H1 (cell line): ENCODE data around the gene NOS1AP. TPM values are rescaled to one million over a fixed set of nuclear protein-coding genes. Genes with fewer than 3 reads are reported as not detected.

Source experiments
- CTCF ChIA-PET: fragments of 300-600 bp; sonication (Branson Sonifier 250); formaldehyde crosslinking; loops from one replicate; lab custom pipeline; 2021; ENCODE audit not compliant: partially characterized antibody; lab: Charles Lee
- POLR2A ChIA-PET: fragments of 300-600 bp; sonication (Branson Sonifier 250); formaldehyde crosslinking; loops from one replicate; lab custom pipeline; 2021; ENCODE audit warnings: inconsistent platforms; ENCODE audit not compliant: partially characterized antibody; lab: Charles Lee
- DNase-seq, 2 experiments: peaks; one replicate each; pipeline versions ENCODE4 v3.0.0 to v3.0.0-alpha.2; 2010 to 2022; ENCODE audit warnings: low spot score in 2 of 2, low read depth in 1 of 2, mixed read lengths in 1 of 2
- FAIRE-seq: peaks from 2 replicates; lab custom pipeline; 2011; peaks lifted over from hg19 to GRCh38; lab: Jason Lieb, UNC
- H2AFZ ChIP-seq: 2 replicates; pipeline ENCODE4 v1.8.1; 2012; ENCODE audit warnings: low read length, inconsistent platforms
- H2AK5ac ChIP-seq: 2 replicates; pipeline ENCODE4 v1.6.1; 2013; ENCODE audit warnings: low read depth, low read length
- H2BK120ac ChIP-seq: replicated peaks from 2 replicates; pipeline ENCODE3; 2013; ENCODE audit warnings: low read depth, low read length, inconsistent platforms
- H2BK12ac ChIP-seq: 2 replicates; pipeline ENCODE4 v1.6.1; 2013; ENCODE audit warnings: low read depth, low read length
- H2BK15ac ChIP-seq: 2 replicates; pipeline ENCODE4 v1.6.1; 2013; ENCODE audit warnings: low read length
- H2BK20ac ChIP-seq: 2 replicates; pipeline ENCODE4 v1.6.1; 2013; ENCODE audit warnings: low read length
- H2BK5ac ChIP-seq: 2 replicates; pipeline ENCODE4 v1.6.1; 2013; ENCODE audit warnings: low read depth, low read length
- H3K14ac ChIP-seq: 2 replicates; pipeline ENCODE4 v1.6.1; 2013; ENCODE audit warnings: inconsistent platforms; ENCODE audit not compliant: insufficient read length
- H3K18ac ChIP-seq: 2 replicates; pipeline ENCODE4 v1.6.1; 2013; ENCODE audit warnings: low read length; ENCODE audit errors: extremely low read depth
- H3K23ac ChIP-seq: 2 replicates; pipeline ENCODE4 v1.6.1; 2013; ENCODE audit warnings: inconsistent platforms; ENCODE audit not compliant: insufficient read length
- H3K23me2 ChIP-seq: 2 replicates; pipeline ENCODE4 v1.6.1; 2013; ENCODE audit warnings: low read depth, low read length
- H3K27ac ChIP-seq: 2 replicates; pipeline ENCODE4 v1.6.1; 2011; ENCODE audit warnings: low read depth, low read length, inconsistent platforms
- H3K27me3 ChIP-seq, 4 experiments: replicated peaks in 1 of 4; 1 replicate in 1 of 4; 2 replicates in 3 of 4; pipeline versions ENCODE4 v1.6.1 to v1.8.1; 2011 to 2013; ENCODE audit warnings: low read length in 3 of 4, mild to moderate bottlenecking in 3 of 4, inconsistent platforms in 2 of 4, mixed read lengths in 2 of 4, moderate library complexity in 1 of 4; ENCODE audit not compliant: control insufficient read depth in 3 of 4, insufficient read depth in 3 of 4; ENCODE audit errors: extremely low read depth in 1 of 4
- H3K36me3 ChIP-seq, 4 experiments: 2 replicates each; pipeline versions ENCODE4 v1.6.1 to v1.8.1; 2011 to 2013; ENCODE audit warnings: mild to moderate bottlenecking in 4 of 4, low read length in 3 of 4, moderate library complexity in 2 of 4, control low read depth in 1 of 4, inconsistent platforms in 1 of 4; ENCODE audit not compliant: insufficient read depth in 4 of 4, control insufficient read depth in 2 of 4
- H3K4ac ChIP-seq: replicated peaks from 2 replicates; pipeline ENCODE3; 2013; ENCODE audit warnings: low read length, low read depth, mixed read lengths, inconsistent platforms; ENCODE audit not compliant: insufficient read length
- H3K4me1 ChIP-seq, 4 experiments: replicated peaks in 1 of 4; 1 replicate in 1 of 4; 2 replicates in 3 of 4; pipeline versions ENCODE4 v1.6.1 to v1.8.1; 2011 to 2013; ENCODE audit warnings: low read length in 3 of 4, inconsistent platforms in 2 of 4, mixed read lengths in 1 of 4; ENCODE audit not compliant: insufficient read depth in 4 of 4, control insufficient read depth in 3 of 4
- H3K4me2 ChIP-seq, 2 experiments: 2 replicates each; pipeline versions ENCODE4 v1.6.1 to v1.8.1; 2011 to 2013; ENCODE audit warnings: low read depth in 2 of 2, low read length in 2 of 2, control low read depth in 1 of 2, inconsistent platforms in 1 of 2, mild to moderate bottlenecking in 1 of 2; ENCODE audit not compliant: insufficient read depth in 1 of 2
- H3K4me3 ChIP-seq, 4 experiments: fragments of 200-600, 300-600 bp in 1 of 4; sonication (generic), shearing (Covaris generic), sonication (Bioruptor Twin) in 1 of 4; 2 replicates each; pipeline versions ENCODE4 v1.5.1 to v1.8.1; 2011 to 2016; ENCODE audit warnings: low read length in 4 of 4, low read depth in 3 of 4, control low read depth in 2 of 4, inconsistent platforms in 2 of 4, mild to moderate bottlenecking in 2 of 4, mixed read lengths in 1 of 4, moderate library complexity in 1 of 4; ENCODE audit not compliant: insufficient read depth in 2 of 4; ENCODE audit errors: extremely low read depth in 1 of 4
- H3K56ac ChIP-seq: replicated peaks from 2 replicates; pipeline ENCODE3; 2013; ENCODE audit warnings: low read depth, mild to moderate bottlenecking, mixed read lengths, low read length, inconsistent platforms; ENCODE audit not compliant: insufficient read length
- H3K79me1 ChIP-seq: 2 replicates; pipeline ENCODE4 v1.6.1; 2013; ENCODE audit warnings: low read depth, low read length, control low read depth
- H3K79me2 ChIP-seq, 2 experiments: 2 replicates each; pipeline versions ENCODE4 v1.6.1 to v1.8.1; 2012 to 2013; ENCODE audit warnings: low read length in 2 of 2, mild to moderate bottlenecking in 2 of 2, inconsistent platforms in 1 of 2; ENCODE audit not compliant: insufficient read depth in 2 of 2, control insufficient read depth in 1 of 2
- H3K9ac ChIP-seq, 4 experiments: replicated peaks in 1 of 4; 1 replicate in 1 of 4; 2 replicates in 3 of 4; pipeline versions ENCODE4 v1.6.1 to v1.8.1; 2011 to 2013; ENCODE audit warnings: low read depth in 3 of 4, low read length in 3 of 4, control low read depth in 2 of 4, mild to moderate bottlenecking in 2 of 4, moderate library complexity in 2 of 4, inconsistent platforms in 1 of 4; ENCODE audit errors: extremely low read depth in 1 of 4
- H3K9me3 ChIP-seq, 2 experiments: 2 replicates each; pipeline versions ENCODE4 v1.6.1 to v1.8.1; 2012 to 2013; ENCODE audit warnings: mild to moderate bottlenecking in 2 of 2, moderate library complexity in 2 of 2, control low read depth in 1 of 2, inconsistent platforms in 1 of 2, low read depth in 1 of 2, low read length in 1 of 2, mixed read lengths in 1 of 2; ENCODE audit not compliant: insufficient read depth in 2 of 2
- H4K20me1 ChIP-seq, 2 experiments: replicated peaks in 1 of 2; 2 replicates each; pipeline versions ENCODE3 to v1.8.1; 2011 to 2013; ENCODE audit warnings: inconsistent platforms in 2 of 2, low read length in 2 of 2, mild to moderate bottlenecking in 1 of 2; ENCODE audit not compliant: insufficient read depth in 2 of 2, control insufficient read depth in 1 of 2
- H4K5ac ChIP-seq: 2 replicates; pipeline ENCODE4 v1.6.1; 2013; ENCODE audit warnings: low read length, low read depth, mixed read lengths, inconsistent platforms; ENCODE audit not compliant: insufficient read length
- H4K8ac ChIP-seq: 2 replicates; pipeline ENCODE4 v1.8.0; 2013; ENCODE audit warnings: mild to moderate bottlenecking, moderate library complexity, low read length, inconsistent platforms; ENCODE audit not compliant: insufficient read depth; ENCODE audit errors: extremely low read depth
- H4K91ac ChIP-seq: replicated peaks from 2 replicates; pipeline ENCODE3; 2013; ENCODE audit warnings: low read length, mixed read lengths, inconsistent platforms; ENCODE audit not compliant: insufficient read length
- BCL11A ChIP-seq, 2 experiments: IDR thresholded peaks; one replicate each; pipeline ENCODE4 v1.6.1; 2011; ENCODE audit warnings: low read depth in 2 of 2, low read length in 2 of 2, mild to moderate bottlenecking in 2 of 2
- CHD1 ChIP-seq: IDR thresholded peaks from 2 replicates; pipeline ENCODE4 v1.6.1; 2012; ENCODE audit warnings: low read depth, low read length, improper control_type of control experiment
- CHD2 ChIP-seq: IDR thresholded peaks from 2 replicates; pipeline ENCODE4 v1.6.1; 2012; ENCODE audit warnings: low read length, improper control_type of control experiment
- EZH2 ChIP-seq: fragments of 200-600 bp; sonication (generic); IDR thresholded peaks from 2 replicates; pipeline ENCODE4 v1.7.1; 2012; ENCODE audit warnings: low read depth, mild to moderate bottlenecking, moderate library complexity, low read length, inconsistent platforms; ENCODE audit not compliant: severe bottlenecking
- JUN ChIP-seq: IDR thresholded peaks from 2 replicates; pipeline ENCODE4 v1.6.1; 2011; ENCODE audit warnings: low read depth, mild to moderate bottlenecking, improper control_type of control experiment, low read length
- JUND ChIP-seq: IDR thresholded peaks from 2 replicates; pipeline ENCODE4 v1.6.1; 2011; ENCODE audit warnings: mild to moderate bottlenecking, improper control_type of control experiment, low read length
- KDM5A ChIP-seq: fragments of 200-600 bp; IDR thresholded peaks from 2 replicates; pipeline ENCODE4 v1.7.1; 2012; ENCODE audit warnings: mild to moderate bottlenecking, low read length, inconsistent platforms, mixed read lengths
- RAD21 ChIP-seq, 2 experiments: IDR thresholded peaks in 1 of 2; conservative IDR thresholded peaks in 1 of 2; 2 replicates each; pipeline ENCODE4 v1.6.1; 2011; ENCODE audit warnings: low read depth in 2 of 2, low read length in 2 of 2, improper control_type of control experiment in 1 of 2, inconsistent platforms in 1 of 2, mild to moderate bottlenecking in 1 of 2, moderate library complexity in 1 of 2
- RBBP5 ChIP-seq: IDR thresholded peaks from 2 replicates; pipeline ENCODE4 v1.7.1; 2012; ENCODE audit warnings: low read depth, mild to moderate bottlenecking, inconsistent platforms, low read length, moderate library complexity, borderline replicate concordance
- RNF2 ChIP-seq: fragments of 200-900, 300-1000 bp; sonication (generic); IDR thresholded peaks from 2 replicates; pipeline ENCODE4 v1.7.1; 2016; ENCODE audit warnings: borderline replicate concordance, low read depth, mild to moderate bottlenecking, antibody characterized with exemption, low read length; ENCODE audit not compliant: poor library complexity, severe bottlenecking; ENCODE audit errors: missing control alignments
- SAP30 ChIP-seq: fragments of 300-600 bp; sonication (generic); IDR thresholded peaks from 2 replicates; pipeline ENCODE4 v1.7.1; 2012; ENCODE audit warnings: low read length, moderate library complexity, mild to moderate bottlenecking, inconsistent platforms; ENCODE audit not compliant: insufficient read depth, insufficient replicate concordance
- SP1 ChIP-seq: IDR thresholded peaks from 2 replicates; pipeline ENCODE4 v1.6.1; 2011; ENCODE audit warnings: low read depth, low read length
- SP2 ChIP-seq: IDR thresholded peaks from 2 replicates; pipeline ENCODE4 v1.6.1; 2012; ENCODE audit warnings: mild to moderate bottlenecking, low read length, inconsistent platforms
- YY1 ChIP-seq: IDR thresholded peaks from 2 replicates; pipeline ENCODE4 v1.6.1; 2011; ENCODE audit warnings: low read depth, mild to moderate bottlenecking, low read length
- WGBS, 2 experiments: shearing (Covaris generic) in 1 of 2; methylation state at CpG; one replicate each; pipeline versions ENCODE4 v1.1.6 to v1.1.7; 2013 to 2015; ENCODE audit warnings: low lambda C conversion rate in 2 of 2, mixed read lengths in 2 of 2, inconsistent platforms in 1 of 2, low coverage in 1 of 2, missing lambda C conversion rate in 1 of 2; ENCODE audit not compliant: insufficient replicate concordance in 2 of 2, insufficient coverage in 1 of 2, insufficient read length in 1 of 2; ENCODE audit errors: extremely low coverage in 1 of 2, missing lambda C conversion rate in 1 of 2; 5-methylcytosine and 5-hydroxymethylcytosine counted together
- polyA plus RNA-seq, 7 experiments: library from polyadenylated mRNA; depleted of rRNA in 3 of 7; stranded (reverse) in 5 of 7; unstranded in 2 of 7; fragments of >200 nt in 5 of 7; fragments of 200-250 nt in 2 of 7; gene quantifications; 1 replicate in 5 of 7; 2 replicates in 1 of 7; 4 replicates in 1 of 7; pipeline versions ENCODE4 v1.2.1 to v1.2.3, GENCODE V29; 2011 to 2013; ENCODE audit warnings: missing spikeins in 2 of 7, mixed read lengths in 2 of 7
- total RNA-seq: library from RNA; stranded (reverse); fragmentation: NEBNext Ultra II Directional; extraction: Animal tissue kit (Norgen Biotek cat#: 25700); gene quantifications from 2 replicates; pipeline ENCODE4 v1.2.1, GENCODE V29; 2021

The NOS1AP gene
- total and polyA plus RNA-seq, 2 of the 8 experiments (the other 6 are each of a cell fraction or from before 2014, with no cell fraction given): 2.4 to 12.1 TPM

DNA sequence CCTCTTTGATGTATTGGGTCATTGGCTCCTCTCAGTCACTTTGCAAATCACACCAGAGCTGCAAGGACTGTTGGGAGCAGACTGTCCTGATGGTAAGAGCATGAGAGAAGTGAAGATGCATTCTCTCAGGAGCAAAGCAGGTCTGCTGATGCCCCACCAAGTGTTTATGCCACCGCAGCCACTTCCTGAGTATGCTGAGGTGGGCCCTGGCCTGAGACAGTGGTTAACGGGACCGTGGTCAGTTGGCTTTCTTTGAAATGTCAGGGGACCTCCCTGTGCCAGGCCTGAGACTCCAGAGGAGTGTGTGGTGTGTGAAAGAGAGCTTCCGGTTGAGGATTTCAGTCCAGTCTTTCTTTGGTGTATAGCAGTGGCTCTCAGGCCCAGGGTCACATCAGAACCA, 227.7 kb downstream of the NOS1AP start:
- Histone ChIP-seq H3K18ac (no peak overlapping the region), H3K9ac (no peak overlapping the region), H3K14ac (no peak overlapping the region), H3K27me3 (no peaks in the 10 kb centered on the region), H4K5ac (no peak overlapping the region), H3K56ac (no peak overlapping the region), H2AK5ac (no peak overlapping the region), H2BK12ac (no peak overlapping the region), H2AFZ (no peak overlapping the region), H3K79me2 (no peaks in the 10 kb centered on the region), H3K79me1 (no peaks in the 10 kb centered on the region), H2BK120ac (no peak overlapping the region), H4K91ac (no peak overlapping the region), H3K23ac (no peak overlapping the region), H2BK15ac (no peak overlapping the region), H3K4me1 (peaks cover 0 to 9% (median 6%) of the 10 kb centered on the region in 4 experiments; a peak in 5 of 7 replicates), H4K20me1 (peaks cover 0 to 1% of the 10 kb centered on the region in 2 experiments), H2BK5ac (no peak overlapping the region), H2BK20ac (no peak overlapping the region), H4K8ac (no peak overlapping the region), H3K9me3 (no peaks in the 10 kb centered on the region), H3K4me3 (no peak overlapping the region), H3K27ac (no peak overlapping the region), H3K36me3 (no peaks in the 10 kb centered on the region; a peak in 1 of 8 replicates), H3K4ac (no peak overlapping the region), H3K4me2 (no peak overlapping the region), H3K23me2 (no peaks in the 10 kb centered on the region)
- 93% methylated on average over 4 of the region's 4 CpGs; no CpG with 5 or more reads in 1 of the 2 experiments for WGBS, 2 experiments
- POLR2A ChIA-PET: no interaction called here
- DNase-seq (no peak), FAIRE-seq (no peak)
- CTCF ChIA-PET: interaction anchor here (1.0 to 2.4 kb wide), 6 partner anchors 9 to 256 kb away, joined by 3 to 10 read pairs (median 4); no protein-coding TSS in a partner anchor
- no peak for TF ChIP-seq YY1
- TF ChIP-seq RAD21 (IDR thresholded peaks at IDR 0.05 in 1 of 2, conservative IDR thresholded peaks at IDR 0.05 in 1 of 2; ENCODE audit: low read depth in 2 of 2, low read length in 2 of 2): no peak
- no peak for TF ChIP-seq SP2
- TF ChIP-seq JUND: no peak
- no peak for TF ChIP-seq BCL11A (IDR thresholded peaks at IDR 0.05; ENCODE audit: low read depth in 2 of 2, low read length in 2 of 2)
- no peak for TF ChIP-seq RBBP5
- no peak for TF ChIP-seq SAP30
- no peak for TF ChIP-seq SP1
- TF ChIP-seq CHD1: no peak
- TF ChIP-seq RNF2: no peak
- no peak for TF ChIP-seq KDM5A
- TF ChIP-seq CHD2: no peak
- TF ChIP-seq EZH2: no peak
- TF ChIP-seq JUN: no peak
